Neuronal stem cell (in vitro differentiated cells): ENCODE results near the gene FILIP1L.

ENCODE experiments used
- DNase-seq: peaks from one replicate; pipeline ENCODE4 v3.0.0-alpha.2; 2013; ENCODE audit warnings: low spot score
- H2AFZ ChIP-seq: one replicate; pipeline ENCODE4 v1.6.1; 2013; ENCODE audit warnings: mild to moderate bottlenecking, low read length, inconsistent platforms
- H2AK5ac ChIP-seq: 2 replicates; pipeline ENCODE4 v1.6.1; 2013; ENCODE audit warnings: low read depth, mild to moderate bottlenecking, inconsistent platforms, low read length, moderate library complexity, mixed read lengths
- H2BK120ac ChIP-seq: 2 replicates; pipeline ENCODE4 v1.6.1; 2013; ENCODE audit warnings: low read depth, mild to moderate bottlenecking, inconsistent platforms, low read length, moderate library complexity, mixed read lengths
- H2BK12ac ChIP-seq: one replicate; pipeline ENCODE4 v1.6.1; 2013; ENCODE audit warnings: low read length, inconsistent platforms
- H2BK15ac ChIP-seq: 2 replicates; pipeline ENCODE4 v1.6.1; 2013; ENCODE audit warnings: mild to moderate bottlenecking, low read length, inconsistent platforms, mixed read lengths
- H2BK5ac ChIP-seq: one replicate; pipeline ENCODE4 v1.6.1; 2013; ENCODE audit warnings: inconsistent platforms, mild to moderate bottlenecking, low read length, moderate library complexity
- H3K14ac ChIP-seq: one replicate; pipeline ENCODE4 v1.6.1; 2013; ENCODE audit warnings: low read length, inconsistent platforms
- H3K18ac ChIP-seq: 2 replicates; pipeline ENCODE4 v1.6.1; 2013; ENCODE audit warnings: low read length, inconsistent platforms
- H3K23ac ChIP-seq: 2 replicates; pipeline ENCODE4 v1.6.1; 2013; ENCODE audit warnings: low read depth, mild to moderate bottlenecking, mixed read lengths, low read length, inconsistent platforms; ENCODE audit not compliant: poor library complexity
- H3K27ac ChIP-seq: replicated peaks from 3 replicates; pipeline ENCODE4 v1.5.1; 2013; ENCODE audit warnings: low read length, inconsistent platforms
- H3K27me3 ChIP-seq, 3 experiments: 2 replicates each; pipeline ENCODE4 v1.6.1; 2013; ENCODE audit warnings: low read length in 3 of 3, mild to moderate bottlenecking in 2 of 3, inconsistent platforms in 1 of 3, low read depth in 1 of 3, mixed read lengths in 1 of 3, moderate library complexity in 1 of 3; ENCODE audit not compliant: control insufficient read depth in 3 of 3, insufficient read depth in 3 of 3
- H3K36me3 ChIP-seq, 2 donors: replicated peaks in 1 of 2; 2 replicates each; pipeline ENCODE4 v1.6.1; 2013; ENCODE audit warnings: low read length in 2 of 2; ENCODE audit not compliant: control insufficient read depth in 2 of 2, insufficient read depth in 2 of 2
- H3K4ac ChIP-seq: 2 replicates; pipeline ENCODE4 v1.6.1; 2013; ENCODE audit warnings: inconsistent platforms, mild to moderate bottlenecking, low read length, moderate library complexity
- H3K4me1 ChIP-seq, 2 donors: 1 replicate in 1 of 2; 2 replicates in 1 of 2; pipeline ENCODE4 v1.6.1; 2013; ENCODE audit warnings: low read length in 2 of 2, low read depth in 1 of 2; ENCODE audit not compliant: control insufficient read depth in 2 of 2, insufficient read depth in 1 of 2
- H3K4me2 ChIP-seq: one replicate; pipeline ENCODE4 v1.6.1; 2013; ENCODE audit warnings: mild to moderate bottlenecking, low read length, inconsistent platforms; ENCODE audit not compliant: insufficient read depth, poor library complexity, severe bottlenecking
- H3K4me3 ChIP-seq, 2 donors: 2 replicates each; pipeline ENCODE4 v1.5.1; 2013; ENCODE audit warnings: low read length in 2 of 2, mild to moderate bottlenecking in 2 of 2, inconsistent platforms in 1 of 2, moderate library complexity in 1 of 2
- H3K79me1 ChIP-seq: one replicate; pipeline ENCODE4 v1.6.1; 2013; ENCODE audit warnings: low read depth, mild to moderate bottlenecking, inconsistent platforms, low read length, moderate library complexity
- H3K9ac ChIP-seq: one replicate; pipeline ENCODE4 v1.6.1; 2013; ENCODE audit warnings: mild to moderate bottlenecking, low read depth, low read length, inconsistent platforms; ENCODE audit not compliant: poor library complexity
- H3K9me3 ChIP-seq, 2 donors: replicated peaks in 1 of 2; 2 replicates each; pipeline versions ENCODE3 to v1.6.1; 2013; ENCODE audit warnings: low read length in 2 of 2, mild to moderate bottlenecking in 2 of 2, inconsistent platforms in 1 of 2, low read depth in 1 of 2, mixed read lengths in 1 of 2, moderate library complexity in 1 of 2; ENCODE audit not compliant: control insufficient read depth in 2 of 2, insufficient read depth in 1 of 2
- H4K8ac ChIP-seq: one replicate; pipeline ENCODE4 v1.6.1; 2013; ENCODE audit warnings: low read depth, mild to moderate bottlenecking, inconsistent platforms, low read length, moderate library complexity
- H4K91ac ChIP-seq: one replicate; pipeline ENCODE4 v1.6.1; 2013; ENCODE audit warnings: low read length, low read depth, mild to moderate bottlenecking, inconsistent platforms; ENCODE audit not compliant: poor library complexity
- WGBS, 2 donors: extraction: QIAGEN DNeasy Blood & Tissue Kit; methylation state at CpG; one replicate each; pipeline ENCODE4 v1.1.7; 2013; ENCODE audit warnings: missing lambda C conversion rate in 2 of 2, mixed read lengths in 1 of 2; ENCODE audit not compliant: insufficient read length in 2 of 2, insufficient replicate concordance in 1 of 2; ENCODE audit errors: extremely low coverage in 2 of 2; 5-methylcytosine and 5-hydroxymethylcytosine counted together

Gene FILIP1L

DNA sequence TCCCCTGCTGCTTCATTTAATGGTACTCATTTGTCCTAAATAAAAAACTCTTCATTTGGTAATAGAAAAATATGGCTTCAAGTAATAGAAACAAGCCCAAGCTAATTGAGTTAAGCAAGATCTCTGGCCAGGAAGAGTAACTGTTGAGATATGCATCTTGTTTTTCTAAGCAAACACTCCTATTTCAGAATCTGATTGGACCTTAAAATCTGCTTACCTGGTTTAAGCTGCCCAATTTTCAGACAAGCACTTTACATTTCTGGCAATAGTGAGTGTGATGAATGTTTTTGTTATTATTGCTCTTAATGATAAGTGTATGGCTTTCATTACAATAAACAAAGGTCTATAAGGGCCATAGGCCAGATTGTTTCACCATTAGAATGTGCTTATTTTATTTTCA is 210.4 kb downstream of the FILIP1L start:
- Histone ChIP-seq H3K4me3 (no peak overlapping the region), H2AFZ (no peak overlapping the region), H3K4ac (no peak overlapping the region), H2BK15ac (no peak overlapping the region), H3K79me1 (no peaks in the 10 kb centered on the region), H3K18ac (no peak overlapping the region), H3K4me2 (no peak overlapping the region), H4K8ac (no peak overlapping the region), H2BK120ac (no peak overlapping the region), H2AK5ac (no peak overlapping the region), H2BK5ac (no peak overlapping the region), H2BK12ac (no peak overlapping the region), H3K9me3 (no peaks in the 10 kb centered on the region), H3K14ac (no peak overlapping the region), H4K91ac (no peak overlapping the region), H3K27ac (no peak overlapping the region), H3K36me3 (no peaks in the 10 kb centered on the region), H3K23ac (no peak overlapping the region), H3K4me1 (peaks cover 0 to 10% of the 10 kb centered on the region in 2 donors), H3K27me3 (no peaks in the 10 kb centered on the region), H3K9ac (no peak overlapping the region)
- no peak for DNase-seq

DNA sequence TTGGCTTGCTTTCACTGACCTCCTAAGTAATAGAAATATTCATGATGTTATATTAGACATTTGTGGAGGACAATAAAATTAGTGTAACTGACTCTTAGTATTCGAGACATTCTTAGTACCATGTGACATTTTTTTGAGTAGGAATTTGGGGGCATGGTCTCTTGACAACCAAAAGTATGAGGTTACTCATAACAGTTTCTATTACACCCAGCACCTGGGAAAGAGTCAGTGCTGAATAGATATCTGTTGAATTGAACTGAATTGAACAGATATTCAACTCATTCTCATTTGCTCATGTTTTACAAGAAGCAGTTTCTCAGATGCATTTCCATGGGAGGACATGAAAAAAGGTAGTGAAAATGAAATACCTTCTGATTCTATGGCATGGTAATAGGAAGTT is 212.2 kb downstream of the FILIP1L start:
- Histone ChIP-seq H3K9me3 (no peaks in the 10 kb centered on the region), H3K27ac (no peak overlapping the region), H2BK120ac (no peak overlapping the region), H3K14ac (no peak overlapping the region), H2BK15ac (no peak overlapping the region), H3K4ac (no peak overlapping the region), H2AK5ac (no peak overlapping the region), H3K18ac (no peak overlapping the region), H4K91ac (no peak overlapping the region), H3K4me2 (no peak overlapping the region), H2AFZ (no peak overlapping the region), H3K4me3 (no peak overlapping the region), H3K36me3 (no peaks in the 10 kb centered on the region), H2BK5ac (no peak overlapping the region), H2BK12ac (no peak overlapping the region), H3K27me3 (no peaks in the 10 kb centered on the region), H3K23ac (no peak overlapping the region), H3K79me1 (no peaks in the 10 kb centered on the region), H3K4me1 (peaks cover 0 to 10% of the 10 kb centered on the region in 2 donors), H3K9ac (no peak overlapping the region), H4K8ac (no peak overlapping the region)
- DNase-seq = no peak
- WGBS, 2 donors = no CpG with 5 or more reads among the region's 1 CpG

DNA sequence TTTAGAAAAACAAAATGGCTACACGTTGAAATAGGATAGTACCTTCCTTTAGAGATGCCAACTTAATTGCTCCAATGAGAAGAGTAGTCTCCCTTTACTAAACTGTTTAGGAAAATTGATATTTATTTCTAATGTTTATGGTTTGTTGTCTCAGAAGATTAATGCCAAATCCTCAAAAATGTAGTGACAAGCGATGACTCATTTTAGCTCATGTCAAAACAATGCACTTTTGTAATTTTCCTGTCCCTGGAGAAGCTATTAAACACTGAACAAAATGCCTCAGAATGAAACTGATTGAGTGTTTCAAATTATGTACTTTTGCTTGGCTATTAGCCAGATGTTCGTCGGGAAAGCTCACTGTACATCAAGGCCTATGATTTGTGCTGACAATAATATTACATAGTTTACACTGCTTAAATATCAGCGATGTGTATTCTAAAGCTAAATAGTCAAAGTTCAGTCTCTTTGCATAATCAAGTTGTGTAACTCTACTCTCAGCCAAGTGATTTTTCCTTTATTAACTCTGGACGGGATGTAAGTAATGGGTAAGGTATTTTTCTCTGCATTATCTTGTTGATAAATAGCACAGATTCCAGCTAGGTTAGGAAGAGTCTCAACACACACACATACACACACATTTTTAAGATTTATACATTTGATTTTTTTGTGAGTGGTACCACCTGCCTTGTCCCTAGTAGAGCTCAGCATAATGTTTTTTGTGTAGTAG is 212.9 kb downstream of the FILIP1L start:
- Histone ChIP-seq H2AFZ (no peak overlapping the region), H3K27me3 (no peaks in the 10 kb centered on the region), H4K8ac (no peak overlapping the region), H3K14ac (no peak overlapping the region), H3K18ac (no peak overlapping the region), H3K9ac (no peak overlapping the region), H2AK5ac (no peak overlapping the region), H3K27ac (no peak overlapping the region), H2BK5ac (no peak overlapping the region), H2BK12ac (no peak overlapping the region), H3K4ac (no peak overlapping the region), H3K23ac (no peak overlapping the region), H2BK15ac (no peak overlapping the region), H2BK120ac (no peak overlapping the region), H3K4me3 (no peak overlapping the region), H3K4me1 (peaks cover 0 to 10% of the 10 kb centered on the region in 2 donors), H3K9me3 (no peaks in the 10 kb centered on the region), H3K36me3 (no peaks in the 10 kb centered on the region), H4K91ac (no peak overlapping the region), H3K79me1 (no peaks in the 10 kb centered on the region), H3K4me2 (no peak overlapping the region)
- no peak for DNase-seq
- WGBS, 2 donors = no CpG with 5 or more reads among the region's 6 CpGs

DNA sequence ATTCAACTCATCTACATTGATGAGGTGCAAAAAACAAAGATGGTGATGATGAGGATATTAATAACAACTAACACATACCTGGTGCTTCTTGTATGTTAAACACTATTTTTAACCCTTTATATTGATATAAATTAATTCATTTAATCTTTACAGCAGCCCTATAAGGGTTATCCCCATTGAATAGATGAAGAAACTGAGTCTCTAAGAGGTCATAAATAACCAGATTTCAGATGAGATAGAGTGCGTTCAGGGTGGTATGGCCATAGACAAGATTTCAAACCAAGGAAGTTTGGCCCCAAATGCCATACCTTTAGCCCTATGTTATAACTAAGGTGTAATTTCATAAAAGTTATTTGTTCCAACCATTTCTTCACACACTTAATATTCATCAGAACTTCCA is 214.1 kb downstream of the FILIP1L start:
- Histone ChIP-seq H4K91ac (no peak overlapping the region), H3K18ac (no peak overlapping the region), H3K14ac (no peak overlapping the region), H2BK12ac (no peak overlapping the region), H3K4me1 (peaks cover 0 to 16% of the 10 kb centered on the region in 2 donors), H2AK5ac (no peak overlapping the region), H3K4me3 (no peak overlapping the region), H3K4me2 (no peak overlapping the region), H3K23ac (no peak overlapping the region), H3K27me3 (no peaks in the 10 kb centered on the region), H2AFZ (no peak overlapping the region), H3K79me1 (no peaks in the 10 kb centered on the region), H2BK15ac (no peak overlapping the region), H3K9me3 (no peaks in the 10 kb centered on the region), H2BK5ac (no peak overlapping the region), H2BK120ac (no peak overlapping the region), H3K4ac (no peak overlapping the region), H3K27ac (no peak overlapping the region), H3K36me3 (no peaks in the 10 kb centered on the region), H3K9ac (no peak overlapping the region), H4K8ac (no peak overlapping the region)
- DNase-seq = no peak
- WGBS, 2 donors = no CpG with 5 or more reads among the region's 1 CpG
